K562 (cell line): ENCODE results near the gene NUP210. TPM values are rescaled to one million over a fixed set of nuclear protein-coding genes. Genes with fewer than 3 reads are reported as not detected.

Source experiments
- CBFA2T3 ChIP-seq: fragments of 450-650 bp; IDR thresholded peaks from 2 replicates; pipeline ENCODE4 v1.6.1; 2017
- CREB1 ChIP-seq, 2 experiments: sonication (generic) in 1 of 2; formaldehyde crosslinking in 1 of 2; IDR thresholded peaks; 2 replicates each; pipeline versions ENCODE4 v1.6.1 to v1.8.0; 2012 to 2022; ENCODE audit warnings: inconsistent platforms in 1 of 2, mild to moderate bottlenecking in 1 of 2, missing genetic modification reagents in 1 of 2, moderate library complexity in 1 of 2
- DMBX1 ChIP-seq: fragments of 250-450 bp; sonication (Bioruptor Pico); IDR thresholded peaks from 2 replicates; pipeline ENCODE4 v1.8.0; 2022; ENCODE audit warnings: inconsistent platforms, mild to moderate bottlenecking, moderate library complexity, borderline replicate concordance
- JUND ChIP-seq, 2 experiments: IDR thresholded peaks; 2 replicates in 1 of 2; 3 replicates in 1 of 2; pipeline ENCODE4 v1.6.1; 2011; ENCODE audit warnings: borderline replicate concordance in 2 of 2, low read depth in 2 of 2, low read length in 2 of 2, improper control_type of control experiment in 1 of 2, missing biosample characterization in 1 of 2, missing genetic modification characterization in 1 of 2, missing genetic modification reagents in 1 of 2
- KAT7 ChIP-seq: sonication (generic); formaldehyde crosslinking; IDR thresholded peaks from 2 replicates; pipeline ENCODE4 v1.8.0; 2022; ENCODE audit warnings: missing genetic modification reagents, mild to moderate bottlenecking, borderline replicate concordance
- MCM3 ChIP-seq: fragments of 450-650 bp; IDR thresholded peaks from 2 replicates; pipeline ENCODE4 v1.6.1; 2016
- MTA3 ChIP-seq: fragments of 450-650 bp; formaldehyde crosslinking; IDR thresholded peaks from 2 replicates; pipeline ENCODE4 v1.6.1; 2017; ENCODE audit warnings: mild to moderate bottlenecking, borderline replicate concordance
- POLR2AphosphoS5 ChIP-seq: IDR thresholded peaks from 2 replicates; pipeline ENCODE4 v1.6.1; 2011; ENCODE audit warnings: mild to moderate bottlenecking, low read depth, low read length, moderate library complexity; ENCODE audit not compliant: control insufficient read depth, insufficient read depth
- SAFB ChIP-seq: fragments of 200-400 bp; formaldehyde crosslinking; IDR thresholded peaks from 2 replicates; pipeline ENCODE4 v1.6.1; 2017; ENCODE audit warnings: low read depth, low read length, borderline replicate concordance
- ZNF316 ChIP-seq: fragments of 450-650 bp; IDR thresholded peaks from 2 replicates; pipeline ENCODE4 v1.6.1; 2016
- ZNF583 ChIP-seq: fragments of 250-450 bp; sonication (Bioruptor Pico); IDR thresholded peaks from 2 replicates; pipeline ENCODE4 v1.4.0; 2020
- polyA plus RNA-seq, 8 experiments: library from polyadenylated mRNA; depleted of rRNA in 4 of 8; stranded (reverse) in 5 of 8; unstranded in 3 of 8; fragments of >200 nt; fragmentation: Nextera tagmentation in 2 of 8; fragmentation: Illumina TruSeq in 1 of 8; extraction: Ambion mirVana in 2 of 8; extraction: Trizol in 1 of 8; gene quantifications; 2 replicates each; pipeline versions ENCODE4 v1.2.1 to v1.2.3, GENCODE V29; 2011 to 2014; ENCODE audit warnings: inconsistent platforms in 1 of 8, missing spikeins in 1 of 8
- total RNA-seq, 7 experiments: library from RNA; depleted of rRNA in 6 of 7; stranded (reverse); fragments of >200 nt in 6 of 7; fragmentation: Illumina TruSeq in 2 of 7; extraction: Trizol in 2 of 7; gene quantifications; 2 replicates each; pipeline versions ENCODE4 v1.2.1 to v1.2.3, GENCODE V29; 2011 to 2021; ENCODE audit warnings: low replicate concordance in 1 of 7
- TF ChIP-seq, protein P1 (sequence below): fragments of 450-650 bp; formaldehyde crosslinking; IDR thresholded peaks from 2 replicates; pipeline ENCODE4 v1.4.0; 2022; ENCODE audit warnings: missing genetic modification characterization
- TF ChIP-seq, protein P2 (sequence below): fragments of 200-400 bp; formaldehyde crosslinking; IDR thresholded peaks from 2 replicates; pipeline ENCODE4 v1.6.1; 2017; ENCODE audit warnings: mild to moderate bottlenecking, low read depth, low read length, moderate library complexity
- TF ChIP-seq, protein P3 (sequence below): IDR thresholded peaks from 3 replicates; pipeline ENCODE4 v1.6.1; 2011; ENCODE audit warnings: borderline replicate concordance, mild to moderate bottlenecking, moderate library complexity; ENCODE audit not compliant: insufficient read length; ENCODE audit errors: extremely low read depth
- TF ChIP-seq, protein P4 (sequence below): sonication (generic); formaldehyde crosslinking; IDR thresholded peaks from 2 replicates; pipeline ENCODE4 v1.8.1; 2023; ENCODE audit warnings: missing genetic modification reagents, mild to moderate bottlenecking, borderline replicate concordance

Gene NUP210
- total and polyA plus RNA-seq, 9 of the 15 experiments (the other 6 are each of a cell fraction or from before 2014, with no cell fraction given): 1.2 to 138 (median 44.0) TPM

DNA sequence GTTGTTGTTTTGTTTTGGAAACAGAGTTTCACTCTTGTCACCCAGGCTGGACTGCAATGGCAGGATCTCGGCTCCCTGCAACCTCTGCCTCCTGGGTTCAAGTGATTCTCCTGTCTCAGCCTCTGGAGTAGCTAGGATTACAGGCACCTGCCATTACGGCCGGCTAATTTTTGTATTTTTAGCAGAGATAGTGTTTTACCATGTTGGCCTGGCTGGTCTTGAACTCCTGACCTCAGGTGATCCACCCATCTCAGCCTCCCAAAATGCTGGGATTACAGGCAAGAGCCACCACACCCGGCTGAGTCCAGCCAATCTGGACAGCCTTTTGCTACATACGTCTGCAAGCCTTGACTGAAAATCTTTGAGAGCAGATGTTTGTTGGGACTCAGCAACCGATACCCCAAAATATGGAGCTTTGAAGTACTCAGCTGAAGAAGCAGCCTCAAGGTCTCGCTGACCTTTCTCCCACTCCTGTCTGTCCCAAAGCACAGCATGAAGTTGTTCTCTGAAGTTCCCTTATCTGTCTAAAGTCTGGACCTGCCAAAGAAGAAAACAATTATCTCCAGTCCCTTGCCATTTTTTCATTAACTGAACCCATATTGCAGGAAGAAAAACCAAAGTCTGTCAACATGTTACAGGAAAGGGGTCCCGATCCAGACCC is 9.6 kb upstream of the NUP210 start (continued):
- TF ChIP-seq, protein P1, sequence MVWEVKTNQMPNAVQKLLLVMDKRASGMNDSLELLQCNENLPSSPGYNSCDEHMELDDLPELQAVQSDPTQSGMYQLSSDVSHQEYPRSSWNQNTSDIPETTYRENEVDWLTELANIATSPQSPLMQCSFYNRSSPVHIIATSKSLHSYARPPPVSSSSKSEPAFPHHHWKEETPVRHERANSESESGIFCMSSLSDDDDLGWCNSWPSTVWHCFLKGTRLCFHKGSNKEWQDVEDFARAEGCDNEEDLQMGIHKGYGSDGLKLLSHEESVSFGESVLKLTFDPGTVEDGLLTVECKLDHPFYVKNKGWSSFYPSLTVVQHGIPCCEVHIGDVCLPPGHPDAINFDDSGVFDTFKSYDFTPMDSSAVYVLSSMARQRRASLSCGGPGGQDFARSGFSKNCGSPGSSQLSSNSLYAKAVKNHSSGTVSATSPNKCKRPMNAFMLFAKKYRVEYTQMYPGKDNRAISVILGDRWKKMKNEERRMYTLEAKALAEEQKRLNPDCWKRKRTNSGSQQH (CRISPR knock-in tag): no peak
- no peak for TF ChIP-seq MTA3
- peak; percentile 74; the same call in 1 of the 2 replicates for TF ChIP-seq DMBX1 (CRISPR knock-in tag)
- TF ChIP-seq KAT7 (CRISPR knock-in tag): 0 out of 2 replicates have a peak, but pooled peaks have one; percentile 19
- no peak for TF ChIP-seq ZNF316
- TF ChIP-seq, protein P2, sequence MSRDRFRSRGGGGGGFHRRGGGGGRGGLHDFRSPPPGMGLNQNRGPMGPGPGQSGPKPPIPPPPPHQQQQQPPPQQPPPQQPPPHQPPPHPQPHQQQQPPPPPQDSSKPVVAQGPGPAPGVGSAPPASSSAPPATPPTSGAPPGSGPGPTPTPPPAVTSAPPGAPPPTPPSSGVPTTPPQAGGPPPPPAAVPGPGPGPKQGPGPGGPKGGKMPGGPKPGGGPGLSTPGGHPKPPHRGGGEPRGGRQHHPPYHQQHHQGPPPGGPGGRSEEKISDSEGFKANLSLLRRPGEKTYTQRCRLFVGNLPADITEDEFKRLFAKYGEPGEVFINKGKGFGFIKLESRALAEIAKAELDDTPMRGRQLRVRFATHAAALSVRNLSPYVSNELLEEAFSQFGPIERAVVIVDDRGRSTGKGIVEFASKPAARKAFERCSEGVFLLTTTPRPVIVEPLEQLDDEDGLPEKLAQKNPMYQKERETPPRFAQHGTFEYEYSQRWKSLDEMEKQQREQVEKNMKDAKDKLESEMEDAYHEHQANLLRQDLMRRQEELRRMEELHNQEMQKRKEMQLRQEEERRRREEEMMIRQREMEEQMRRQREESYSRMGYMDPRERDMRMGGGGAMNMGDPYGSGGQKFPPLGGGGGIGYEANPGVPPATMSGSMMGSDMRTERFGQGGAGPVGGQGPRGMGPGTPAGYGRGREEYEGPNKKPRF: no peak
- peak; percentile 24; the same call in 1 of the 2 replicates for TF ChIP-seq ZNF583 (CRISPR knock-in tag)
- peak; percentile 28 for TF ChIP-seq CBFA2T3
- TF ChIP-seq POLR2AphosphoS5: no peak
- TF ChIP-seq SAFB: no peak
- no peak for TF ChIP-seq JUND (IDR thresholded peaks at IDR 0.05; ENCODE audit: borderline replicate concordance, low read depth, low read length)
- 0 out of 3 replicates have a peak, but pooled peaks have one; percentile 8 for TF ChIP-seq JUND (tag; IDR thresholded peaks at IDR 0.05; ENCODE audit: borderline replicate concordance, low read depth, low read length)
- TF ChIP-seq CREB1 (IDR thresholded peaks at IDR 0.05): no peak
- TF ChIP-seq CREB1 (CRISPR knock-in tag; IDR thresholded peaks at IDR 0.05): no peak
- no peak for TF ChIP-seq MCM3
- TF ChIP-seq, protein P3, sequence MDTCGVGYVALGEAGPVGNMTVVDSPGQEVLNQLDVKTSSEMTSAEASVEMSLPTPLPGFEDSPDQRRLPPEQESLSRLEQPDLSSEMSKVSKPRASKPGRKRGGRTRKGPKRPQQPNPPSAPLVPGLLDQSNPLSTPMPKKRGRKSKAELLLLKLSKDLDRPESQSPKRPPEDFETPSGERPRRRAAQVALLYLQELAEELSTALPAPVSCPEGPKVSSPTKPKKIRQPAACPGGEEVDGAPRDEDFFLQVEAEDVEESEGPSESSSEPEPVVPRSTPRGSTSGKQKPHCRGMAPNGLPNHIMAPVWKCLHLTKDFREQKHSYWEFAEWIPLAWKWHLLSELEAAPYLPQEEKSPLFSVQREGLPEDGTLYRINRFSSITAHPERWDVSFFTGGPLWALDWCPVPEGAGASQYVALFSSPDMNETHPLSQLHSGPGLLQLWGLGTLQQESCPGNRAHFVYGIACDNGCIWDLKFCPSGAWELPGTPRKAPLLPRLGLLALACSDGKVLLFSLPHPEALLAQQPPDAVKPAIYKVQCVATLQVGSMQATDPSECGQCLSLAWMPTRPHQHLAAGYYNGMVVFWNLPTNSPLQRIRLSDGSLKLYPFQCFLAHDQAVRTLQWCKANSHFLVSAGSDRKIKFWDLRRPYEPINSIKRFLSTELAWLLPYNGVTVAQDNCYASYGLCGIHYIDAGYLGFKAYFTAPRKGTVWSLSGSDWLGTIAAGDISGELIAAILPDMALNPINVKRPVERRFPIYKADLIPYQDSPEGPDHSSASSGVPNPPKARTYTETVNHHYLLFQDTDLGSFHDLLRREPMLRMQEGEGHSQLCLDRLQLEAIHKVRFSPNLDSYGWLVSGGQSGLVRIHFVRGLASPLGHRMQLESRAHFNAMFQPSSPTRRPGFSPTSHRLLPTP: no peak
- TF ChIP-seq, protein P4, sequence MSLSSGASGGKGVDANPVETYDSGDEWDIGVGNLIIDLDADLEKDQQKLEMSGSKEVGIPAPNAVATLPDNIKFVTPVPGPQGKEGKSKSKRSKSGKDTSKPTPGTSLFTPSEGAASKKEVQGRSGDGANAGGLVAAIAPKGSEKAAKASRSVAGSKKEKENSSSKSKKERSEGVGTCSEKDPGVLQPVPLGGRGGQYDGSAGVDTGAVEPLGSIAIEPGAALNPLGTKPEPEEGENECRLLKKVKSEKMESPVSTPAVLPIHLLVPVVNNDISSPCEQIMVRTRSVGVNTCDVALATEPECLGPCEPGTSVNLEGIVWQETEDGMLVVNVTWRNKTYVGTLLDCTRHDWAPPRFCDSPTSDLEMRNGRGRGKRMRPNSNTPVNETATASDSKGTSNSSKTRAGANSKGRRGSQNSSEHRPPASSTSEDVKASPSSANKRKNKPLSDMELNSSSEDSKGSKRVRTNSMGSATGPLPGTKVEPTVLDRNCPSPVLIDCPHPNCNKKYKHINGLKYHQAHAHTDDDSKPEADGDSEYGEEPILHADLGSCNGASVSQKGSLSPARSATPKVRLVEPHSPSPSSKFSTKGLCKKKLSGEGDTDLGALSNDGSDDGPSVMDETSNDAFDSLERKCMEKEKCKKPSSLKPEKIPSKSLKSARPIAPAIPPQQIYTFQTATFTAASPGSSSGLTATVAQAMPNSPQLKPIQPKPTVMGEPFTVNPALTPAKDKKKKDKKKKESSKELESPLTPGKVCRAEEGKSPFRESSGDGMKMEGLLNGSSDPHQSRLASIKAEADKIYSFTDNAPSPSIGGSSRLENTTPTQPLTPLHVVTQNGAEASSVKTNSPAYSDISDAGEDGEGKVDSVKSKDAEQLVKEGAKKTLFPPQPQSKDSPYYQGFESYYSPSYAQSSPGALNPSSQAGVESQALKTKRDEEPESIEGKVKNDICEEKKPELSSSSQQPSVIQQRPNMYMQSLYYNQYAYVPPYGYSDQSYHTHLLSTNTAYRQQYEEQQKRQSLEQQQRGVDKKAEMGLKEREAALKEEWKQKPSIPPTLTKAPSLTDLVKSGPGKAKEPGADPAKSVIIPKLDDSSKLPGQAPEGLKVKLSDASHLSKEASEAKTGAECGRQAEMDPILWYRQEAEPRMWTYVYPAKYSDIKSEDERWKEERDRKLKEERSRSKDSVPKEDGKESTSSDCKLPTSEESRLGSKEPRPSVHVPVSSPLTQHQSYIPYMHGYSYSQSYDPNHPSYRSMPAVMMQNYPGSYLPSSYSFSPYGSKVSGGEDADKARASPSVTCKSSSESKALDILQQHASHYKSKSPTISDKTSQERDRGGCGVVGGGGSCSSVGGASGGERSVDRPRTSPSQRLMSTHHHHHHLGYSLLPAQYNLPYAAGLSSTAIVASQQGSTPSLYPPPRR (CRISPR knock-in tag): no peak
